ENCODE results near the gene NIT2.

The NIT2 gene

DNA sequence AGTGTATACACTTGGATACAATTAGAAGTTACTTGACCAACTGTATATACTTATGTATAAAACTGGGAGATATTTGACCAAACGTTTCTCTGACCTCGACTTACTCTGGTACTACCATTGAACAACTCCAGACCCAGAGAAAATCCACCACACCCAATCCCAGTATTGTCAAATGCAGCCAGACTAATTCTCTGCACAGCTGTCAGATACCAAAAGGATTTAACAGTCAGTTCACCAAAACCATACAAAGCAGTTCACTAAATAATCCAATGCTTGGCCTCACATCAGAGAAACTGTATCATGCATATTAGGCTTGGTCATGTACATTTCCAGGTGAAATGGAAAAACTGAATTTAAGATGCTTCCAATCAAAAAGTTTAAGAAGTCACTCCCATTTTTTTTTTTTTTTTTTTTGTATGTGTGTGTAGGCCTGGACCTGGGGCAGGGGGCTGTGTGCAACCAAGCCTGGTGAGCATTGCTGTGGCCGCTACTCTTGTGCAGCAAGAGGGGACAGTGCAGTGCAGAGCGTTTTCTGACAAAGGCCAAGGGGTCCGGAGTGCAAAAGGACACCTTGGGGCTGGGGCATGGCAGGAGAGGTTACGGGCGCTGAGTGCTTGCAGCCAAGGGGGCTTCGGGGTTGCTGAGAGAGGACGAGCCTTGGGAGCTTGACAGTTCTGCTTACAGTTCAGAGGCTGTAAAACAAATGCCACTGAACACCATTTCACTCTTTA lies 64.9 kb downstream of the NIT2 start:
- no peak for DNase-seq

DNA sequence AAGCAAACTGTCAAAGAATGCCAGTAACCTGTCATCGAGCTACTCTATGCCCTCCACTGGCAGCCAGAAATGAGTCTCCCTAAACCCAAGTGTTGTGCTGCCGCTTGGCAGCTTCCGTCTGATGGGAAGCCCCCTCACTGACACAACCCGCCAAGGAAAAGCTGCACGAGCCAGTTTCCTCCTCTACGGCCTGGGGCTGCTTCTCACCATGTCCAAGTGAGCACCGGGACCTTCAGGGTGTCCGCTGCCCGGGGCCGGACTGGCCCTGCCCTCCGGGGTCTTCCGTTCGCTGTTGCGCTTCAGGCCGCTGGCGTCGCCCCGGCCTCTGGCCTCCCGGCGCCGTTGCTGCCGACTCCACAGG lies 65.8 kb downstream of the NIT2 start:
- peak; percentile 80 for DNase-seq

DNA sequence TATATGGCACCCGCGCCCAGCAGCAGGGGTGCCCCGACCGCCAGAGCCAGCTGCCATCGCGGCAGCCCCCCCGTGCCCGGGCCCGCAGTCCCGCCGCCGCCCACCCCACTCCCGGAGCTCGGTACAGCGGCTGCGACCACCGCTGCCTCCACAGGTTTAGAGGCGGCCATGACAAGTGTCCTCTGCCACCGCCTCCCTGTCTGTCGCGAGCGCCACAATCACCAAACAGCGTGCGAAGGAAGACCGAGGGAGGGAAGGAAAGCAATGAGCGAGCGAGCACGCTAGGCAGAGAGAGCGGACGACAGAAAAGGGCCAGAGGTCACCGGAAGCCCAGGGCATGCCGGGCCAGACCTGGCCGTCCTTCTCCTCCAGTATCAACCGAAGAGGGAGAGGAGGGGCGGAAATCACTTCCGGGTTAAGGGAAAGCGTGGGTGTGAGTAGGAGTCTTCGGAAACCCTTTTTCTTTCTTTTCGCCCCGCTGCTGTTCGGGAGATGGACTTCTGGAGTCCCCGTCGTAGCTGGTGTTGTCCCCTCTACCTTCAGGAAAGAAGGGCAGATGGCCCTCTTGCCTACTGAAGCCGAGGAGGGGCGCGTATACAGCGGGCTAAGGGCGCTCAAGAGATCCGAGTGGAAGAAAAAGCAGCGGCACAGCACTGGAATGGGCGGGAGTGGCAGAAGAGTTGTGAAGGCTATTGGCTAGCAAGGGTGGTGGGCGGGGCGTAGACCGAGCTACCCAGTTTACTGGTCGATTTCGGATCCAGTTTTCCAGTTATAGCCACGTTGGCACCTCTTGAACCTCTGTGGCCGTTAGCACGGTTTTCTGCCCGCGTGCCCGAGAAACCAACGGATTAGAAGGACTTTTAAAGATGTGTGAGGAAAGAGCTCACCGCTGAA lies 66.5 kb downstream of the NIT2 start, which contains the start of the genes LNP1 and TOMM70:
LNP1 (plus strand) TSS at position 760 of the 894 bp plus-strand sequence. CDS start 28,191 bp downstream, outside the sequence.
TOMM70 (minus strand) TSS at position 310 of the 894 bp plus-strand sequence; CDS start at position 170, 140 bp downstream.
- peak; percentile 97 for DNase-seq

DNA sequence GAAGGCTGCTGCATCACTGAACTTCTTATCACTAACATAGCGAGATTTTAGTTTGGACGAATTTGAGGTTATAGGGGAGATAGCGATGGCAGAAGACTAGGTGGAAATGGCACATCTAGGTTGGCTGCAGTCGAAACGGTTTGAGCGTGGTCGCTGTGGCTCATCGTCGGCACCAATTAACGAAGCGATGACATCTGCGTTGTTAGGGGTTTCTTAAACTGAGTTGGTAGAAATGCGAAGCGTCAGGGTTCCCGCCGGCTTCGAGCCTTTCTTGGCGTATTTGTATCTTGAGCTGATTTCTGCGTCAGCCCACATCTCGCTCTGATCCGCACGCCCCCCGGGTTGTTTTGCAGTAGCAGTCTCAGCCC lies 67.1 kb downstream of the NIT2 start:
- DNase-seq, result peak; percentile 81

DNA sequence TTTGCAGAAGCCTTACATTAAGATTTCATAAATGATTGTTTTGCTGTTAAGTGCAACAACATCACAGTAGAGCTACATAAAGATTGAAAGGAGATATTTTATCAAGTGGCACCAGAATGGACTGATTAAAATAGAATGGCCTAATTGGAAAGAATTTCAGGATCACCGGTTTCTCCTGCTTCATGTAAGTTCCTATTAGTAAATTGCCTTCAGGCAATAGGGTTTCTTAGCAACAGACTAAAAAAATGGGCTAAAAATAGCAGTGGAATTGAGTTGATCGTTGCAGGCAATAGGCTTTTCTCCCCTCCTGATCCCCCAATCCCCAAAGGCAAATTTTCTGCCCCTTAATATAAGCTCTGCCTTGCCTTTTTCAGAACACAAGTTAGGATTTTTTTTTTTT lies 67.7 kb downstream of the NIT2 start:
- DNase-seq, result no peak

DNA sequence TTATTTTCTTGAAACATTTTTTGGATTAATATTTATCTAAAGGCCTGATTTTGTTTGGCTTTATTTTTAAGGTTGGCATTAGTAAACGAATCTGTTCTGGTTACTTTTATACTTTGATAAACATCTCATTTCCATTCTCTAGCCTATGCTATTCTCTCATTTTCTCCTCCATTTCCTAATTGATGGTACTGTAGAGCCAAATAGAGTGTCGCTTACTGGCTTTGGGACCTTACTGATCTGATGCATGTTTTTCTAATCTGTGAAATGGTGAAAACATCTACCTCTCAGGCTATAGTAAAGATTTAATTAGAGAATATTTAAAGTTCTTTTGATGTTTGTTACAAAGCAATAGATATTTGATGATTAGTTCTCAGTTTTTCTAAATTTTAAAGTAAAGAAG lies 68.3 kb downstream of the NIT2 start:
- no peak for DNase-seq

DNA sequence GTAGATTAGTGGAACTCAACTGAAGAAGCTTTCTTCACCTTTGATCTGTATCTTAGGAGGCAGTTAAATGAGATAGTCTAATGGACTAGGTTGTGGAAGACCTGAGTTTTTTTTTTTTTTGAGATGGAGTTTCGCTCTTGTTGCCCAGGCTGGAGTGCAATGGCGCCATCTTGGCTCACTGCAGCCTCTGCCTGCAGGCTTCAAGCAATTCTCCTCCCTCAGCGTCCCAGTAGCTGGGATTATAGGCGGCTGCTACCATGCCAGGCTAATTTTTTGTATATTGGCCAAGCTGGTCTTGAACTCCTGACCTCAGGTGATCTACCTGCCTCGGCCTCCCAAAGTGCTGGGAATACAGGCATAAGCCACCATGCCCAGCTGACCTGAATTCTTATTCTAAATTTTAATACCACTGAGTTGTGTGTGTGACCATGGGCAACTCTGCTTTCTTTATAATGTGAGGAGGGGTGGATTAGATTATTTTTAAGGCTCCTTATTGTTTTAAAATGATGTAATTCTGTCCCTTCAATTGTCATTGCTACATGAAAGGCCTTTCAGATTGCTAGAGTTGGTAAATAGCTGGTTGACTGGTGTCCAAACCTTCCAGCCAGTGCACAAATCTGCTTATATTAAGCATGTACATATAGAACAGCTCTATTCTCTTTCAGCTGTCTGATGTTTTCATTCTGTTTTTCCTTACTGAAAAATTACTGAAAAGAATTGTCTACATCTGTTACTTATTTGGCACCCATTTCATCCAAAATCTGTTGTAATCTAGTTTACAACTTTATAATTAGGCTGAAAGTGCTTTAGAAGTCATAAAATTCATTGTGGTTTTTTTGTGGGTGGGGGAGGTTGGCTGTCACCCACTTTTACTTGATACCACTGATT lies 69.0 kb downstream of the NIT2 start:
- DNase-seq, result no peak

DNA sequence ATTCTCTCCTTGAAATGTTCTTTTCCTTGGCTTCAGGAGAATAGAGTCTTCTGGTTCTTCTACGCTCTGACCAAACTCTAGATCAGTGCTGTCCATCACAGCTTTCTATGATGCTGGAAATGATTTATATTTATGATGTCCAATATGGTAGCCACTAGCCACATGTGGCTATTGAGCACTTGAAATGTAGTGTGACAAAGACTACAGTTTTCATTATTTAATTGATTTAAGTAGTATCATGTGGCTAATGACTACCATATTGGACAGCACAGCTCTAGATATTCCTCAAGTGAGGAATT lies 69.6 kb downstream of the NIT2 start:
- no peak for DNase-seq

DNA sequence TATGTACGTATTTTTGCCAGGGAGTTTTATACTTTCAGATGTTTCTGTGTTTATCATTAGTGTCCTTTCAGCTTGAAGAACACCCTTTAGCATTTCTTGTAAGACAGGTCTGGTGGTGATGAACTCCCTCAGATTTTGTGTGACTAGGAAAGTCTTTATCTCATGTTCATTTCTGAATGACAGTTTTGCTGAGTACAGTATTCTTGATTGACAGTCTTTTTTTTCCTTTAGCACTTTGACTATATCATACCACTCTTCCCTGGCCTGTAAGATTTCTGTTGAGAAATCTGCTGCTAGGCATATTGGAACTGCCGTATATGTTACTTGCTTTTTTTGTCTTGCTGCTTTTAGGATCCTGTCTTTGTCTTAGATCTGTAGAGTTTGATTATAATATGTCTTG lies 72.6 kb downstream of the NIT2 start:
- DNase-seq, result no peak

DNA sequence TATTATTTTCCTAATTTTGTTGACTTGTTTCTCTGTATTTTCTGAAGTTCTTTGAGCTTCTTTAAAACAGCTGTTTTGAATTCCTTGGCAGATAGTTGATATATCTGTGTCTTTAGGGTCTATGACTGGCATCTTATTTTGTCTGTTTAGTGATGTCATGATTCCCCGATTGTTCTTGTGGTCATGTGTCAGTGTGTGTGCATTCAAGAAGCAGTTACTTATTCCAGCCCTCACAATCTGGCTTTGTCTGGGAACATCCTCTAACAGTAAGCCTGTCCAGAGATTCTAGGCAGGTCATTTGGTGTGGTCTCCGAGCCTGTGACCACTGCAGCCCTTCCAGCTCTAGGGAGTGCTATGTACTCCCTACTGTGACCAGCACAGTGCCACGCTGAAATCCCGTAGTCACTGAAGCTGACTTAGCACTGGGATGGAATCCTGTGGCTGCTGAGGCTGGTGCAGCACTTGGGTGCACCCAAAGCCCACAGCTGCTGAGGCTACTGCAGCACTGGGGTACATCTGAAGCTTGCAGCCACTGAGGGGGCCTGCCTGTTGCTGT lies 73.5 kb downstream of the NIT2 start:
- DNase-seq, result no peak
